Common myeloid progenitor, CD34-positive (primary cell): Measurements from ENCODE around the gene NUDT12.

Experiments
- CTCF ChIA-PET: fragments of 350-600 bp; sonication (Branson Sonifier 250); formaldehyde crosslinking; loops from one replicate; lab custom pipeline; 2021; ENCODE audit warnings: antibody characterized with exemption; lab: Charles Lee
- POLR2A ChIA-PET: fragments of 350-600 bp; sonication (Branson Sonifier 250); formaldehyde crosslinking; loops from one replicate; lab custom pipeline; 2021; ENCODE audit warnings: antibody characterized with exemption; lab: Charles Lee
- DNase-seq, 3 donors: peaks; one replicate each; pipeline versions ENCODE4 v3.0.0 to v3.0.0-alpha.2; 2013
- H3K27ac ChIP-seq, 2 experiments: 1 replicate in 1 of 2; 2 replicates in 1 of 2; pipeline ENCODE4 v1.7.0; 2013; ENCODE audit warnings: inconsistent platforms in 2 of 2, low read length in 2 of 2, mild to moderate bottlenecking in 2 of 2, low read depth in 1 of 2, moderate library complexity in 1 of 2; ENCODE audit not compliant: severe bottlenecking in 2 of 2, insufficient read depth in 1 of 2, poor library complexity in 1 of 2
- H3K27me3 ChIP-seq, 5 experiments: replicated peaks in 2 of 5; 1 replicate in 3 of 5; 2 replicates in 2 of 5; pipeline versions ENCODE4 v1.6.1 to v1.7.0; 2013; ENCODE audit warnings: low read length in 4 of 5, mild to moderate bottlenecking in 2 of 5, moderate library complexity in 2 of 5, inconsistent platforms in 1 of 5; ENCODE audit not compliant: insufficient read depth in 5 of 5, control insufficient read depth in 4 of 5
- H3K36me3 ChIP-seq, 4 experiments: 1 replicate in 2 of 4; 2 replicates in 2 of 4; pipeline versions ENCODE4 v1.6.1 to v1.7.0; 2013; ENCODE audit warnings: low read length in 3 of 4, control low read depth in 1 of 4, mild to moderate bottlenecking in 1 of 4; ENCODE audit not compliant: control insufficient read depth in 4 of 4, insufficient read depth in 4 of 4
- H3K4me1 ChIP-seq, 4 experiments: 1 replicate in 3 of 4; 2 replicates in 1 of 4; pipeline versions ENCODE4 v1.6.1 to v1.7.1; 2013; ENCODE audit warnings: low read length in 3 of 4, mild to moderate bottlenecking in 3 of 4, control low read depth in 1 of 4, inconsistent platforms in 1 of 4, moderate library complexity in 1 of 4; ENCODE audit not compliant: control insufficient read depth in 4 of 4, insufficient read depth in 4 of 4; ENCODE audit errors: control extremely low read depth in 1 of 4
- H3K4me3 ChIP-seq, 7 experiments: 1 replicate in 4 of 7; 2 replicates in 3 of 7; pipeline versions ENCODE4 v1.5.1 to v1.7.0; 2013; ENCODE audit warnings: mild to moderate bottlenecking in 7 of 7, low read length in 6 of 7, moderate library complexity in 6 of 7, inconsistent platforms in 2 of 7, low read depth in 2 of 7, control low read depth in 1 of 7; ENCODE audit not compliant: insufficient read depth in 4 of 7, control insufficient read depth in 1 of 7; ENCODE audit errors: extremely low read depth in 1 of 7
- H3K9me3 ChIP-seq, 5 experiments: 1 replicate in 4 of 5; 2 replicates in 1 of 5; pipeline versions ENCODE4 v1.6.1 to v1.7.1; 2013; ENCODE audit warnings: low read length in 4 of 5, mild to moderate bottlenecking in 2 of 5, inconsistent platforms in 1 of 5, low read depth in 1 of 5, moderate library complexity in 1 of 5; ENCODE audit not compliant: control insufficient read depth in 4 of 5, insufficient read depth in 2 of 5; ENCODE audit errors: control extremely low read depth in 1 of 5
- WGBS: methylation state at CpG from one replicate; pipeline ENCODE4 v1.1.5; 2013; ENCODE audit not compliant: insufficient coverage; 5-methylcytosine and 5-hydroxymethylcytosine counted together

NUDT12 gene

DNA sequence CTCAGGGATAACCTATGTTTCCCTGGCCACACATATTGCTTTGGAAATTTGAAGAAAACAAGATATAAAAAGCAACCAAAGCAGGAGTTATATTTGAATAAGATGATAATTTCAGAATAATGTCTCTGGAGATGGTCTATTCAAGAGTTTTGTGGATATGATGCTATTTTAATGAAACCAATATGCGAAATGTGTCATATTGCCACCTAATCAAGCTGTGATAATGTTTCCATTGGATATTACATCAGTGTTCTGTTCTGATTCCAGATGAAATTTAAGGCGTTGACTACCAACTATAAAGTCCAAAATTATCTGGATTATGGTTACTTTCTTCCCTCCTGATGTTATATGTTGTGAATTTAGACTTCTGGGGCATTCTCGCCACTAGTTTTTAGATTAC is 27.6 kb upstream of the NUDT12 start:
- POLR2A ChIA-PET = no interaction called here
- no peak overlapping the region for H3K27ac ChIP-seq
- no peak for DNase-seq
- WGBS = no CpG with 5 or more reads among the region's 3 CpGs
- peaks cover 0 to 2% (median 0%) of the 10 kb centered on the region in 5 experiments for H3K27me3 ChIP-seq
- no peak overlapping the region for H3K4me3 ChIP-seq
- H3K4me1 ChIP-seq = no peaks in the 10 kb centered on the region
- CTCF ChIA-PET = no interaction called here
- no peaks in the 10 kb centered on the region for H3K9me3 ChIP-seq
- no peaks in the 10 kb centered on the region for H3K36me3 ChIP-seq

GRCh38 chr5:103589776-103590175 is 27.2 kb upstream of the NUDT12 start:
- POLR2A ChIA-PET = interaction anchor here (0.6 kb wide), 1 partner anchor 9 kb away, joined by 5 read pairs; no protein-coding TSS in a partner anchor
- CTCF ChIA-PET = interaction anchor here (1.1 kb wide), 1 partner anchor 142 kb away, joined by 3 read pairs; no protein-coding TSS in a partner anchor
- Histone ChIP-seq H3K36me3 (no peaks in the 10 kb centered on the region), H3K27me3 (peaks cover 0 to 2% (median 0%) of the 10 kb centered on the region in 5 experiments), H3K9me3 (no peaks in the 10 kb centered on the region), H3K4me1 (no peaks in the 10 kb centered on the region), H3K27ac (no peak overlapping the region), H3K4me3 (no peak overlapping the region)
- WGBS = 80% methylated on average over 1 of the region's 3 CpGs
- DNase-seq = no peak

DNA sequence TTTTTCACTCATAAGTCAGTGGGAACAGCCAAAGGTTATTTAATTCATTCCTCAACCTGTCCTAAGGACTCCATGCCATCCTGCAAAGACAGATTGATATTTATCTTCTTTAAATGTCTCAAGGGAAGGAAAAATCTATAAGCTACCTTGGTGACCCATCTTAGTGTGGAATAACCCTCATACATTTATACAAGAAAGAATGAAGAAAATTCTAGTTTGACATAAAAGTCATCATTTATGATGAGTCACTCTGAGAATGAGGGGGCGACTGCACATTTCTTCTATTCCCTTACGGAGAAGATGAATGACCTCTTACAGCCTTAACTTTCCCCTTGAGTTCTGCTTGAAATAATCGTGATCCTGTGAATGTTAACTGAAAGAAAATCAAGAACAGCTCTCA is 26.8 kb upstream of the NUDT12 start:
- Histone ChIP-seq H3K4me1 (peaks cover 0 to 3% (median 1%) of the 10 kb centered on the region in 4 experiments), H3K9me3 (no peaks in the 10 kb centered on the region), H3K27me3 (no peaks in the 10 kb centered on the region), H3K36me3 (no peaks in the 10 kb centered on the region), H3K4me3 (no peak overlapping the region), H3K27ac (no peak overlapping the region)
- POLR2A ChIA-PET = interaction anchor here (0.6 kb wide), 1 partner anchor 9 kb away, joined by 5 read pairs; no protein-coding TSS in a partner anchor
- DNase-seq = no peak
- 56% methylated on average over 2 of the region's 3 CpGs for WGBS
- CTCF ChIA-PET = interaction anchor here (1.1 kb wide), 1 partner anchor 142 kb away, joined by 3 read pairs; no protein-coding TSS in a partner anchor

DNA sequence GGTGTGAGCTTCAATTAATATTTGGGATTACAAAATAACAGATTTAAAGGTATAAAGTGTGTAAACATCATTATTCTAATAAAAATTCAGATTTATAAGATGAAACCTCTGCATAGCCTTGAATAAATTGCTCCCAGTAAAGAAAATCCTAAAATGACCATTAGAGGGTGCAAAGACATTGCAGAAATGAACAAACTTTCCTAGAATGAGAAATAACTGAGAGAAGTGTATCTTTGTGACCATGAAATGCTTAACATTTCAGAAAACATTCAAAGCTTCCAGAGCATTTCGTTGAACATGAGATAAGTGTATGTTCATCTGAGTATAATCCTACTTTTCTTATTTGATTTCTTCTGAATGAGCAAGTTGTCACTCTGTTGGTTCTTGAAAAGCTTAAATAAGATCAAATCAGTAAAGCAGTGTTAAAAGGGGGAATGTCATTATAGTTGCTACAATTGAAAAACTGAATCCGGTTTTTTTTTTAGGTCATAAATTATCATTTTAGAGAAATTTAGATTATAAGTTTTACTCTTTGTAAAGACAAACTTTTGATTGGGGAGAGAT is 24.7 kb upstream of the NUDT12 start:
- Histone ChIP-seq H3K27me3 (no peaks in the 10 kb centered on the region), H3K9me3 (no peaks in the 10 kb centered on the region), H3K36me3 (no peaks in the 10 kb centered on the region), H3K4me3 (no peak overlapping the region), H3K27ac (no peak overlapping the region), H3K4me1 (peaks cover 0 to 6% (median 3%) of the 10 kb centered on the region in 4 experiments)
- peak in 2 of 3 donors; percentile 9 to 19 for DNase-seq
- CTCF ChIA-PET = interaction anchor here (1.2 to 2.0 kb wide), 4 partner anchors 10 to 592 kb away, joined by 3 to 7 read pairs (median 6); partner anchors contain the start of gene NUDT12
- no CpG with 5 or more reads among the region's 2 CpGs for WGBS
- POLR2A ChIA-PET = no interaction called here

DNA sequence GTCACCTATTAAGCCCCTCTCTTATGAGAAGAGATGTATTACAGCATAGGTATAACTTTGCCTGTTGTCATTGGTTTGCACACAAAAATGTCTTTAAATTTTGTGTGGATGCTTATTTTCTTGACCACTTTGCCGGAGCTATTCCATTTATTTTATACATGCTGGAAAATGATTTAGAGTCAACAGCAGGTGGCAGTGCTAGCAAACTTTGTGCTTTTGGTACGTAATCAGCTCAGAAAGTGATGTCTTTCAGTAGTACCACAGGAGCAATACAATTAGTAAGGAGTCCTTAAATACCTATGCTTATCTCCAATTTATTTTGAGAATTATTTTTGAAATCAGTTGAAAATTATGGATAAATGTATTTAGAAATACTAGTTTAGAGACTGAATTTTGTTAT is 19.8 kb upstream of the NUDT12 start:
- no peaks in the 10 kb centered on the region for H3K9me3 ChIP-seq
- 80% methylated on average over 1 of the region's 2 CpGs for WGBS
- H3K4me1 ChIP-seq = peaks cover 0 to 6% (median 3%) of the 10 kb centered on the region in 4 experiments
- DNase-seq = peak; percentile 28 to 63 (median 54)
- POLR2A ChIA-PET = no interaction called here
- CTCF ChIA-PET = interaction anchor here (0.7 to 2.2 kb wide), 6 partner anchors 11 to 25 kb away, joined by 3 to 9 read pairs (median 3); no protein-coding TSS in a partner anchor
- H3K27me3 ChIP-seq = no peaks in the 10 kb centered on the region
- H3K36me3 ChIP-seq = no peaks in the 10 kb centered on the region
- H3K27ac ChIP-seq = no peak overlapping the region
- H3K4me3 ChIP-seq = no peak overlapping the region

DNA sequence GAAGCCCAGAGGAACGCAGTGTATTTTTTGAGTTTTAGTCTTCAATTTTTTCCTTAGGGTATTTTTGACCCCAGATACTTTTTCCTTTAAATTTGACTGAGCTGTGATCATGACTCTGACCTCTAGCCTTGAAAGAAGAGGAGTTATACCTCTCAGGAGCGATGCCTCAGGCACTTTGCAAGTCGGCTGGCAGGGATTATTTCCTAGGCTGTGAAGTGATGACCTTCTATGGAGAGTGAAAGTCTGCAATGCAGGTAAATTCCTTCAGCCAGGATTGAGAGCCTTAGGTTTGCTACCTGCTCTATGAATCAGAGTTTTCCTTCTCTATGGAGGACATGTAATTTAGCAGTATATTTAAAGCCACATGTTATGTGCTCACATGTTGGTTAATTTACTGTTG is 10.8 kb upstream of the NUDT12 start:
- POLR2A ChIA-PET = no interaction called here

GRCh38 chr5:103572454-103572853 is 9.9 kb upstream of the NUDT12 start:
- no peak overlapping the region for H3K4me3 ChIP-seq
- POLR2A ChIA-PET = no interaction called here
- DNase-seq = no peak
- no peaks in the 10 kb centered on the region for H3K36me3 ChIP-seq
- H3K27ac ChIP-seq = no peak overlapping the region
- H3K4me1 ChIP-seq = peaks cover 0 to 2% (median 0%) of the 10 kb centered on the region in 4 experiments
- CTCF ChIA-PET = no interaction called here
- H3K27me3 ChIP-seq = no peaks in the 10 kb centered on the region
- H3K9me3 ChIP-seq = no peaks in the 10 kb centered on the region
- WGBS = 98% methylated on average over 5 of the region's 5 CpGs

More for the DNA sequence above, 10.8 kb upstream of the NUDT12 start:
- WGBS = 100% methylated on average over 3 of the region's 3 CpGs
- Histone ChIP-seq H3K27ac (no peak overlapping the region), H3K27me3 (no peaks in the 10 kb centered on the region), H3K4me1 (peaks cover 0 to 2% (median 0%) of the 10 kb centered on the region in 4 experiments), H3K9me3 (no peaks in the 10 kb centered on the region), H3K4me3 (no peak overlapping the region), H3K36me3 (no peaks in the 10 kb centered on the region)
- DNase-seq = no peak
- CTCF ChIA-PET = no interaction called here
